GM12873 (cell line): Measurements from ENCODE around the gene GPR18.

Experiments used
- CTCF ChIP-seq: IDR thresholded peaks from 2 replicates; pipeline ENCODE4 v1.5.1; 2012; ENCODE audit warnings: low read depth, mild to moderate bottlenecking, moderate library complexity, low read length, control low read depth; ENCODE audit not compliant: insufficient read depth; ENCODE audit errors: missing control alignments

GPR18 gene

GRCh38 chr13:99302637-99303505 is 44.7 kb upstream of the GPR18 start:
- TF ChIP-seq CTCF: no peak

GRCh38 chr13:99301913-99302636 is 43.9 kb upstream of the GPR18 start:
- TF ChIP-seq CTCF: no peak

- no peak for TF ChIP-seq CTCF
Measured at GRCh38 chr13:99301056-99301838, 43.1 kb upstream of the GPR18 start.

GRCh38 chr13:99299920-99300341 is 41.8 kb upstream of the GPR18 start:
- no peak for TF ChIP-seq CTCF

- TF ChIP-seq CTCF: no peak
Measured at GRCh38 chr13:99299256-99299919, 41.2 kb upstream of the GPR18 start.

- no peak for TF ChIP-seq CTCF
Measured at GRCh38 chr13:99298056-99298455, 39.9 kb upstream of the GPR18 start.
